ENCODE results near the gene CCDC47.
"Not testable (repeated sequence)": the region's sequence is repeated elsewhere in the genome, so short reads cannot be mapped to it uniquely, and the experiment has no call there.

CCDC47 gene

DNA sequence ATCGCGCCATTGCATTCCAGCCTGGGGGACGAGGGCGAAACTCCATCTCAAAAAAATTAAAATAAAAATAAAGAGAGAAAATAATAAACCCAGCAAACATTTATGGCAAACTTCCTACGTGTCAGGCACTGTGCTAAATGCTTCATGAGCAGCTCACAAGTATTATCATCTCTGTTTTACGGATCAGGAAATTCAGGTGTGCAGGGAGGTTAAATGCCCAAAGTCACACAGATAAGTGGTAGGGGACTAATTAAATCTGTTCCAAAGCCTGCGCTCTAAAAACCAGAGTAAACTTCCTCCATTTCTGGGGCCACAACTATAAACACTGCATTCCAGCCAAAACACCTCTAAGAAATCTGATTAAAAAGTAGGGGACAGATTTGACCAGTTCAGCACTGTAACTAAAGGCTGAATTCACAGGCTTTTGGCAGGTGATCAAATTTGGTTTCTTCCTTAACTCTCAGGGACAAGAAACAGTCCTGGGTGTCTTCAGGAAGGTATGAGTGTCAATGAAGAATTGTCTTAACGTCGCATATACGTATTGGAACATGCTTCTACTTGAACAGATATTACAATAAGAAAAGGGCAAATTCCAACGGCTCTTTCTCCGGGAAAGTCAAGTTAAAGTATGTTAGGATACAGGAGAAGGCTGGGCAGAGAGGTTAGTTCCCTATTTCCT lies 32.8 kb downstream of the CCDC47 start:
- in situ Hi-C loops (cut with HindIII; ENCODE audit: low sequenced_read_pairs), result no loop called here

DNA sequence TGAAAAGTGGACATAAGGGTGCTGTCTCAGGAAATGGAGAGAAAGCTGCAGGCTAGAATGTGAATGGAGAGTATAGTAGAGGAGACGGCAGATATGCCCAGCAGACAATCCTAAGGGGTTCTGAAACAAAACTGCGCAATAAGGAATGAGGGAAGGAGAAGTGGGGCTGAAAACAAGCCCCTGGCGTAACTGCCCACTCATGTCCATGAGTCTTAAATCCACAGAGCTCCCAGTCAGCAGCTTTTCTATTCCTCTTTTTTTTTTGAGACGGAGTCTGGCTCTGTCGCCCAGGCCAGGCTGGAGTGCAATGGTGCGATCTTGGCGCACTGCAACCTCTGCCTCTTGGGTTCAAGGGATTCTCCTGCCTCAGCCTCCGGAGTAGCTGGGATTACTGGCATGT lies 37.7 kb downstream of the CCDC47 start:
- in situ Hi-C loops (cut with HindIII; ENCODE audit: low sequenced_read_pairs), result no loop called here

DNA sequence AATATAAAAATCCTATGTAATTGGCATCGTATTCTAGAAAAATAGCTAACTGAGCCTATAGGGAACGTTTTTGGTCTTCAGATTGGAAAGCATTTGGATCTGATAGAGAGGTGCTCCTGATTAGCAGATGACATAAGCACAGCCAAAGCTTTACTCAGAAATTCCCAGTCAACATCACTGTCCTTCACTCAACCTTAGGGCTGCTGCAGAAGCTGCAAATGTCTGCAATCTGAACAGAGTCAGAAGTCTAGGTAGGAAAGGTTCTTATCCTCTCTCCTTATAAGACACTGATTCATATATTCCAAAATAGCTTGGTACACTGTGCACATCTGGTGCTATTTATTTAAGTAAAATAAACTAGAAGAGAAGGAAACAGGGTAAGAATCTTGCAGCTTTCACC lies 51.0 kb downstream of the CCDC47 start:
- in situ Hi-C loops (cut with HindIII; ENCODE audit: low sequenced_read_pairs), result no loop called here

DNA sequence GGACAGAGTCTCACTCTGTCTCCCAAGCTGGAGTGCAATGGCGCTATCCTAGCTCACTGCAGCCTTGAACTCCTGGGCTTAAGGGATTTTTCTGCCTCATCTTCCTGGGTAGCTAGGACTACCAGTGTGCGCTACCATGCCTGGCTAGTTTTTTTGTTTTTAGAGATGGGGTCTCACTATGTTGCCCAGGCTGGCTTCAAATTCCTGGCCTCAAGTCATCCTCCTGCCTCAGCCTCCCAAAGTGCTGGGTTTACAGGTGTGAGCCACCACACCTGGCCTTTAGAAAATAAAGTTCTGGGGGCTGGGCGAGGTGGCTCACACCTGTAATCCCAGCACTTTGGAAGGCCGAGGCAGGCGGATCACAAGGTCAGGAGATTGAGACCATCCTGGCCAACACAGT lies 53.2 kb downstream of the CCDC47 start:
- in situ Hi-C loops (cut with HindIII; ENCODE audit: low sequenced_read_pairs), result not testable (repeated sequence)

DNA sequence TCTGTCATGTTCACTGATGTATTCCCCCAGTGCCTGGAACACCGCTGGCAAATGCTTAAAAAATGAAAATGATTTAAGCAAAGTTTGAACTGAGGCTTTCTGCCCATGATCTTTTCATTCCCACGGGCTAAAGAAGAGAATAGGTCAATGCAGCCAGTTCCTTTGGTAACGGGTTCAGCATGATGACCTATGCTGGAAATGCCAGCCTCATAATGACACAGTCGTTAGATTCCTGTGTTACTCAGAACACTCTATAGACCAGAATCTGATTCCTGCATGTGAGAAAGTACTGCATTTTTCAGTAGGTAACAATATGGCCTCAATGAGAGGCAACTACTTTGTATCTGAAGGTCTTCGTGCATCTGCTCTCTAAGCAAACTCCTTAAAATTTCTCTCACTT lies 54.4 kb downstream of the CCDC47 start:
- in situ Hi-C loops (cut with HindIII; ENCODE audit: low sequenced_read_pairs), result no loop called here

DNA sequence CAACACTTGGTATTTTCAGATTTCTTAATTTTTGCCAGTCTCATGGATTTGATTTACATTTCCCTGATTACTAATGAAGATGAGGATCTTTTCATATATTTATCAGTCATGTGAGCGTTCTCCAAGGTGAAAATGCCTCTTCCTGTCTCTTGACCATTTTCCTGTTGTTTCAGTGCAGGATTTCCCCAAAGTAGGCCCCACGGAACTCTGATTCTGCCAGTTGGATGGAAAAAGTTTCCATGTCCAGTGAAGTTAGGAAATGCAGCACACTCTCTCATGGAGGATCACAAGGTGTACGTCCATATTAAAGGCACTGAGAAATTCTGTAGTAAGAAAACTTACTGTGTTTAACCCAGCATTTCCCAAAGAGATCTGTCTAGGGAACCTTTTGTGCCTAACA lies 57.0 kb downstream of the CCDC47 start:
- in situ Hi-C loops (cut with HindIII; ENCODE audit: low sequenced_read_pairs), result no loop called here

DNA sequence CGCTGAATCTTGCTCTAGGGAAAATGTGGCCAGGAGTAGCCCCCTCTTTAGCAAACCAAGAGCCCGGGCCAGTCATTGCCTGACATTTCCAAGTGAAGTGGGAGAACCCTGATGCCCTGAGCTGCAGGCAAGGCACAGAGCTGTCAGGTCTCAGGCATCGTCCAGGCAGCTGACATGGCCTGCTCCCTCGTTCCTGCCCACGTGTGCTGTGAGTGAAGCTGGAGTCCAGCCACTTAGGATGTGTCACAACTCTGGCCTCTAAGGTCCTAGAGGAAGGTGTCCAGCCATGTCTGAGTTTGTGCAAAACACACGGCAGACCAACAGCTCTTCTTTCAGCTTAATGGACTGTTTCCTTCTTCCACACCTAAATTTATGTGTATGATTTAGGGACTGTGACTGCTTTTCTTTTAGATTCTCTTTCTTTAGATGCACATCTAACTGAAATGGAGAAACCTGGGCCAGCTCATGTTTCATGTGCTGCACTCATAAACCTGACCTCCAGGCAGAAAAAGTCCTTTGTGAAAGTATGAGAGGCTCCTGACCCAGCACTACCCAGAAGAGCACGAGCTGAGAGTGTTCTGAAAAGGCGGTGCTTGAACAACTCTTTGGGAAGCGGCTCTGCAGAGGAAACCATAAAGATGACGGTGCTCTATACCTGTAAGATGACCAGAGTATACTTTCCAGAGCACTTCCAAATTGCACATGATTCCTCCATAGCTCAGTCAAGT lies 58.7 kb downstream of the CCDC47 start:
- in situ Hi-C loops (cut with HindIII; ENCODE audit: low sequenced_read_pairs), result no loop called here

DNA sequence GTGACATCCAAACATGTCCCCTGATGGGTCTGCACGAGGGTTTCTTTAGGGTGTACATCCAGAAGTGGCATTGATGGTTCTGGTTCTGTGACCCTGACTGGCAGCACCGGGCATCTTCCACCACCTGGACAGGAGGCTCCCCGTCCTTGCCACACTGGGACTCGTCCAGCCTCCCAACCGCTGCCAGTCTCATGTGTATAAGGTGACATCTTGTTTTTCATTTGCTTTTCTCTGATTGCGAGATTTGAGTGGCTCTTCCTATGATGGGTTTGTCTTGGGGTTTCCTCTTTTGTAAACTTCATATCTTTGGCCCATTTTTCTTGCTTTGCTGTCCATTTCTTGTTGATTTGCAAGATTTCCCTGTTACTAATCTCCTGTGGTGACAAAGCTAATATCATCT lies 64.3 kb downstream of the CCDC47 start:
- in situ Hi-C loops (cut with HindIII; ENCODE audit: low sequenced_read_pairs), result no loop called here

DNA sequence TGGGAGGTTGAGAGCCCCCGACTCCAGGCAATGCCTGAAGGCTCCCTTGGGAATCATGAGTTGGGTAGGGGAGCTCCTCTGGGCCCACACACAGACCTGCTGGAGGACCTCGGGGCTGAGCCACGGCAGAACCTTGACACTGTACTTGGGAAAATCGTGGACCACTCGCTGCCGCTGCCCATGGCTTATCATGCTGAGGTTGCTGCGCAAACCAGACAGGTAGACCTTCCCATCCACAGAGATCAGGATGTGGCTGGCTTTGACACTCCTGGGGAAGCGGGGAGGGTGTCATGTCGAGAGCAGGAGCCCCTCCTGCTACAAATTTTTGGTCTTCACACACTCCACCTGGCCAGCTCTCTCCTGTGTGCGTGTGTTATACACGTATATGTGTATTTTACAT lies 66.2 kb downstream of the CCDC47 start:
- in situ Hi-C loops (cut with HindIII; ENCODE audit: low sequenced_read_pairs), result no loop called here

DNA sequence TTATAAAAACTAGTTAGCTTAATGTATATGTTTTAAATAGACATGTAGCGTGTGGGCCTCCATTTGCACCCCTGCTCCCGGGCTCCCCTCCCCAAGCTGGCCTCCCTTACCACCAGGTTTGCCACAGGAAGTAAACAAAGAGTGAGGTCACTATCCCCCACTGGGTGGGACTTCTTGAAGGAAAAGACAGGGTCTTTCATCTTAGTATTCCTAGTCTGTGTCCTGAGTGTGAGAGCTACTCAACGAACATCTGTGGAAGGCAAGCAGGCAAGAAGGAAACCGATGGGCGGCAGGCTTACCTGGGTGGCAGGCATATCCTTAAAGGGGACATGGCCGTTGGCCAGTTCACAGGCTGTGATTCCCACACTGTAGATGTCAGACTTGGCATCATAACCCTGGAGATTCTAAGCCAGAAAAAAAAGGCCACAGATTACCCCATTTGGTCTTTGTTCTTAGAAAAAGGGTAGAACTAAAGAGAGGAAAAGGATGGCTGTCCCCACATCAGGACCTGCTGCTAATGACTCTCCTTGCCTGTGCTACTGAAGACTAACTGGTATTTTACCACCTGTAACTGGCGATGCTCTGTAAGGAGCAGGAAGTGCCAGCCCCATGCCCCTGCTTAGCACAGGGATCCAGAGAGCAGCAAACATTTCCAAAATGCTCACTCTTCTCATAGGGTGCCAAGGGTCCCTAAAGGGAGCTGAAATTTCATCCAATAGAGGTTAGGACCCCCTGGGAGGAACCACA lies 66.9 kb downstream of the CCDC47 start:
- in situ Hi-C loops (cut with HindIII; ENCODE audit: low sequenced_read_pairs), result no loop called here

DNA sequence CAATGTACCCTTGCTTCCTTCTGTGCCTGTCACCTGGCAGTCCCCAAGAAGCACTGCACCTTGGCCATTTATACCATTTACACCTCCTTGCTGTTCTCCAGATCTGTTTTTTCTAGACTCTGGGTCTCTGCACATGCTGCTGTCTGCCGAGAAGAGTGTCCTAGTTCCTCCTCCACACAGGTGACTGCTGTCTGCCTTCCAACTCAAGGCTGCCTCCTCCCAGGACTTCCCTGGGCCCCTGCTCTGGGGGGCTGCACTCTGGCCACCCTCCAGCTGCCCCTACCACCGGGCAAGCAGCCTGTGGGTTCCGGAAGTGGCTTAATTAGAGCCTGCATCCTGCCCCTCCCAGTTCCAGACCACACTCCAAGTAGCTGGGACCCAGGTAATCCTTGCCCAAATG lies 67.7 kb downstream of the CCDC47 start:
- in situ Hi-C loops (cut with HindIII; ENCODE audit: low sequenced_read_pairs), result no loop called here

DNA sequence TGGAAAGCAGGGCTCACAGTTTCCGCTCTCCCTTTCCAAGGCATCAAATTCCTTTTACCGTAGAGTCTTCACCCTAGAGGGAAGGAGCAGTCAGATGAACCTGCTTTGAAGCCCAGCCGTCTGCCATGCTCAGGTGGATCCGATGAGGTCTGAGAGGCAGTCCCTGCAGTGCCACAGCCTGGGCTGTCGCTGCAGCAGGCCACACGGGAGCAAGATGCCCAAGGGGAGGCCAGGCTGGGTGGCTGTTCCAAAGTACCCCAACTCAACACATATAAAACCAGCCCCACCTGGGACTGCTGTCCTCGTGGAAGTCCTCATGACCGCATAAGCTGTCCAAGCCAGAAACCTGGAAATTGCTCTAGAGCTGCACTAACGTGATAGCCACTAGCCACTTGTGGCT lies 68.6 kb downstream of the CCDC47 start:
- in situ Hi-C loops (cut with HindIII; ENCODE audit: low sequenced_read_pairs), result no loop called here

DNA sequence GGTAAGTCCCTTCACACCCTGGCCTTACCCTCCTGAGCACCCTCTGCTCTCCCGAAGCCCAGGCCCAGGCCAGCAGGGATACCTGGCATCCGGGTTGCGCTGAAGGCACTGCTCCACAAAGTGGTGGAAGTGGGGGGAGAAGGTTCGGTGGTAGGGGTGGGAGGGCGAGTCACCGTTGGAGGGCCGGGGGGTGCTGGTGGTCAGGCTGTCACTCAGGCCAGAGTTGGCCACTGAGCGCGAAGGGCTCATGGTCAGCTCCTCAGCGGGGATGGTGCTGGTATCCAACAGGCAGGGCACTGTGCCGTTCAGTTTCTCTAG lies 69.2 kb downstream of the CCDC47 start:
- in situ Hi-C loops (cut with HindIII; ENCODE audit: low sequenced_read_pairs), result no loop called here

DNA sequence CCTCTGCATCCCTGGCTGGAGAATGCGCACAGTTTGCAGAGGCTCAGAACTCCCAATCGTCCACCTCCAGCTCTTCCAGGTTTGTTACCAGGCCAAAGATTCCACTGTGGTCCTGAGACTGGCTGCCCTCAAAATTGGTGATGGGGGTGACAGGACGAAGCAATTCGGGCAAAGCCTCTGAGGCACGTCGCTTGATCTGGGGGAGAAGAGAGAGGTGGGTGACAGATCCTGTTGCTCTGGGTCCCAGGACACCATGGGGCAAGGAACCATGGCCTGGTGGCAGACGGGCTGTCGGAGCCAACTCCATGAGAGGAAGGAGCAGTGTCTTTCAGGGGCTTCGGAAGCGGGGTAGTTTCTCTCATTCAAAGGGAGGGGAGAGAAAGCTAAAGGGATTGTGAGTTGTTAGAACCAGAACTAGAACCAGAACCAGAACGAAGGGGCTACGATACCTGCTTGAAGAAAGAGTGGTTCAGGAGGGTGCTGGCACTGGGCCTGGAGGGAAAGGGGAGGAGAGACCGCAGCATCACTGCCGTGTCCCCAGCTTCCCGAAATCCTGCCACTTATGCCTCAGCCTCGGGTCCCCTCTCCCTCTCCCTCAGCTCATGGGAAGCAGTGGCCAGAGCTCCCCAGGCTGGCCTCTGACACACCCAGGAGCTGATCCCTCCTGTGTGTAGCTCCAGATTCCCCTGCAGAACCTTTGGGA lies 69.7 kb downstream of the CCDC47 start:
- in situ Hi-C loops (cut with HindIII; ENCODE audit: low sequenced_read_pairs), result no loop called here

DNA sequence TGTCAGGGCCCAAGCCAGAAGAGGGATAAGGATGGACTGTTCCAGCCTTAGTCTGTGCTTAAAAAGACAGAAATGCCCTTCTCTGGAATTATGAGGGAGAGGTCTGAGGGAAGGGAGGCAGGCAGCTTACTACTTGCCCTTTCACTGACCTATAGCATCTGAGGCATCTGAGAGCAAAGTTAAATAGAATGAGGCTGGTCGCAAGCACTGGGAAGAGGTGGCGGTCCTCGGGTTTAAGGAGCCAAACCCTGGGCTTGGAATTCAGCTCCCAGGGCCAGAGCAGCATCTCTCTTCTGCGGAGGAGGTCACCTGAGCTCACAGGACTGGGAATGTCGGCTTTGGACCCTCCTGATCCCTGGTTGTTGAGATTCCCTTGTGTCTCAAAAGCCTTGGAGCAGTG lies 70.4 kb downstream of the CCDC47 start:
- in situ Hi-C loops (cut with HindIII; ENCODE audit: low sequenced_read_pairs), result no loop called here

DNA sequence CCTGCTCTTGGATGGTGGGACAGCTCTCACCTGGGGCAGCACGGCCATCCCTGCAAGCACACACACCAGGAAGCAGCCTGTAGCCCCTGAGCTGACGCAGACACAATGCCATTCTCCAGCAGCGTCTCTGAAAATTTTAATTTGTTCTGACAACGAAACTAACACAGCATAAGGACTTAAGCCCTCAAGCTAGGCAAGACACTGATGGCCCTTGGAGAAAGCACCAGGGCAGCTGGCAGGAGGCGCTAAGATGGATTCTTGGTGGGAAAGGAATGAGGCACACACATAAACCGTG lies 70.7 kb downstream of the CCDC47 start:
- in situ Hi-C loops (cut with HindIII; ENCODE audit: low sequenced_read_pairs), result no loop called here

DNA sequence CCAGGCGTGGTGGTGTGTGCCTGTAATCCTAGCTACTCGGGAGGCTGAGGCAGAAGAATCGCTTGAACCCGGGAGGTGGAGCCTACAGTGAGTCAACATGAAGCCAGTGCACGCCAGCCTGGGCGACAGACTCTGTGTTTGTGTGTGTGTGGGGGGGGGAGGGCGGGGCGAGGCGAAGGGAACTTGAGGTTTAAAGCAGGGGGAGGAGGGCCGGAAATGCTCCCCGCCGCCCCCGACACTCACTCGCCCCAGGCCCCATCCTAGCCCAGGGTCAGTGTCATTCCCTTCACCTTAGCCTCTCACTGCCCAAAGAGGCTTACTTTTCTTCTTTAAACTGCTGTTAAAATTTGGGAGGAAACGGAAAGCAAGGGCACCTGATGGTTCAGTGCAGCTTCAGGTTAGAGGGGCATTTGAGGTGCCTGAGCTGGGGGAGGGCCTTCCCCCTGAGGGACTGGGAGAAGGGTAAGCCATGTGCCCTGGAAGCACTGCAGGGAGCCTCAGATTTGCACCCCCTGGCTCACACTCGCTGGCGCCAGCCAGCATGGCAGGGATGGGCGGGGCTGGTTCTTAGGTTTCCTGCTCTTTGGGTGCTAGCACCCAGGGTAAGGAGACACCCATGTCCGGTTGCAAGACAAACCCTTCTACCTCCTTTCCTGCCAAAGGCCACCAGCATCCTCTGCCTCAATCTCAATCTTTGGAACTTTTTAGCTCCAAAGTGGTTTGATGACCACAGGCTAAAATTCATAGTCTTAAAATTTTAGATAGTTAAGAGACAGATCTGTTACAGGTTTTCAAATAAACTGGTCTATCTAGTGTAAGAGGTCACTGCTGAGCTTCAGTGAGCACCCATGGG lies 71.3 kb downstream of the CCDC47 start:
- in situ Hi-C loops (cut with HindIII; ENCODE audit: low sequenced_read_pairs), result no loop called here

DNA sequence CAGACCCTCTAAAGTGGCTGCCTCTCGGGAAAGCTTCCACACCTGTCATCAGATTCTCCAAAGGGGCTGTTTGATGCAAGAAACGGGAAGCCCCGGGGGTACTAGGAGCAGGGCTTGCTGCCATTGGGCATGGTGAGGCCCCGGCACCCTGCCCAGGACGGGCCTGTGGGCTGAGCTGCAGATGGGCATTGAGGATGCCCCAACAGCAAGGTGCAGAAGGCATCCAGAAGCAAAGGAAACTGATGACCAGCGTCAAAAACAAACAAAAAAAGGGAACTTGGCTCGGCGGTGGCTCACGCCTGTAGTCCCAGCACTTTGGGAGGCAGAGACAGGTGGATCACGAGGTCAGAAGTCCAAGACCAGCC lies 72.0 kb downstream of the CCDC47 start:
- in situ Hi-C loops (cut with HindIII; ENCODE audit: low sequenced_read_pairs), result no loop called here

DNA sequence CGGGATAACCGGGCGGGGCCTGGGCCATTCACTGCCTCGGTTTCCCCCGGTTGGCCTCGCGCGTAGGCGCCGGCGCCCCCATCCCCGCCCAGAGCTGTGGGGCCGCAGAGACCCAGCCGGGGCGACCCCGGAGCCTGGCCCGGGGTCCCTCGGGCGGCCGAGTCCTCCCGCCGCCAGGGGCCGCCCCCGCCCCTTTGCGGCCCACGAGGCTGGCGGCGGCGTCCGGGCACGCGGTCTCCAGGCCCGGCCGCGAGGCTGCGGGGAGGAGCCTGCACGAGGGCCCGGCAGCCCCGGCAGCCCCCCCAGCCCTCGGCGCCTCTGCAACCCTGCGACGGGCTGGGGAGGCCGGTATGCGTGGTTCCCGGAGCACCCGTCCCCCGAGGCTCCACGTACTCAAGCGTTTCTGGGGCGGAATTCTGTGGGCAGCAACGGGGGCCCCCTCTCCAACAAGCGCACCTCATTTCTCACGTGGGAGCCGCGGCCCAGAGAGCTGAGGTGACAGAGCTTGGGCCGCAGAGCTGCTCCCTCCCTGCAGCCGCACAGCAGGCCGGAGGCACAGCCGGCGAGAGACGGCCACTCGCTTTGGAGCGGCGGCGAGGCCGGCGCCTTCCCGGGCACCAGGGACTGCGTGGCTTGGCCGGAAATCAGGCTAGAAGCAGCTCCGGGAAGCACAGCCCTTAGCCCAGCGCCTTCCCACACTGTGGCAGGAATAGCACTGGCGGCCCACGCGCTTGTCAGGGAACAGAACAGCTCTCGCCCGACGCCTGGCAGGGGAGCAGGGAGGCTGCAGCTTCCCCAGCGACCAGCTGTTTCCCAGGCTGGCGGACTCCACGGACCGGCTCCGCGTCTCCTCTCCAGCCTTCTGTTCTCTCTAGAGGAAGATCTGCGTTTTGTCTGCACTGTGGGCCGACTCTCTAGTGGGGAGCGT lies 72.6 kb downstream of the CCDC47 start:
- in situ Hi-C loops (cut with HindIII; ENCODE audit: low sequenced_read_pairs), result no loop called here

All from DLD1 (cell line).